Measurements from ENCODE around the gene IL33.

IL33 gene

DNA sequence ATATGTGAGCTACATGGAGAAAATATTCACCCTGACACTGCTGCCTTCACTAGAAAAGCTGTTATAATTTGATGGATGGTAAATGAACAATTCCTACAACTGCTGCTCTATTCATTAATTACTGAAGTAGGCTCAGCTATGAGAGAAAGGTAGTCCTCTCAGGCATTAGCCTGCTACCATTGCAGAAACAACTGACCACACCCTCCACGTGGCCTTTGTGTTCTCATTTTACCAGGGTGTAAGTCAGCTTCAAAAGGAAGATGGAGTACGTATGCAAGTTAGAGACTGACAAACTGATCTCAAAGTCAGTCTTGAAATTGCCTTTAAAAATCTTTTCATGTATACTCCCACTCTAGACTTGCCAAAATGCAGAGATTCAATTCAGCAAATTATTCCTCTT, 86.3 kb downstream of the IL33 start:
- DNase-seq (ENCODE audit: low read depth in 2 of 3, low spot score in 1 of 3), result no peak

DNA sequence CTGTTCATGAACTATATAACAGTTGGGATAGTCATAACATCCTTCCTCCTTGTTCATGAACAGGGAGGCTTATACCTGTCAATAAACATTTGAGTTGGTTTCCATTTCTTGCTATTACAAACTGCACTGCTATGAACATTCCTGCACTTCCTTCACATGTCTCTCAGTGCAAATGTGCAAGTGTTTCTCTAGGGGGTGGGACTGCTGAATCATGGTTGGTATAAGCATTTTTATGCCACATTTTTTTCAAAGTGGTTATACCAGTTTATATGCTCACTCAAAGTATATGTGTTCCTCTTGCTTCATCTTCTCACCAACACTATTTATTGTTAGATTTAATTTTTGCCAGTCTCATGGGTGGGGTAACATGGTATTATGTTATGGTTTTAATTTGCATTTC, 86.8 kb downstream of the IL33 start:
- DNase-seq (ENCODE audit: low read depth in 2 of 3, low spot score in 1 of 3), result no peak

DNA sequence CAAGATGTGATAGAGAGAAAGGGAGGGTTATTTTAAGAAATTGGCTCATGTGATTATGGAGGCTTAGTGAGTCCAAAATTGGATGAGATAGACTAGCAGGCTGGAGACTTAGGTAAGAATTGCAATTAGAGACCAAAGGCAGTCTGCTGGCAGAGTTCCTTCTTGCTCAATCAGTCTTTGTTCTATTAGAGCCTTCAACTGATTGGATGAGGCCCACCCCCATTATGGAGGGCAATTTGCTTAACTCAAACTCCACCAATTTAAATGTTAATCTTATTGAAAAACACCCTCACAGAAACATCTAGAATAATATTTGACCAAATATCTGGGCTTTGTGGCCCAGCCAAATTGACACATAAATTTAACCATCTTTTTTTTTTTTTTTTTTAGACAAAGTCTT, 88.6 kb downstream of the IL33 start:
- DNase-seq (ENCODE audit: low read depth in 2 of 3, low spot score in 1 of 3), result no peak

DNA sequence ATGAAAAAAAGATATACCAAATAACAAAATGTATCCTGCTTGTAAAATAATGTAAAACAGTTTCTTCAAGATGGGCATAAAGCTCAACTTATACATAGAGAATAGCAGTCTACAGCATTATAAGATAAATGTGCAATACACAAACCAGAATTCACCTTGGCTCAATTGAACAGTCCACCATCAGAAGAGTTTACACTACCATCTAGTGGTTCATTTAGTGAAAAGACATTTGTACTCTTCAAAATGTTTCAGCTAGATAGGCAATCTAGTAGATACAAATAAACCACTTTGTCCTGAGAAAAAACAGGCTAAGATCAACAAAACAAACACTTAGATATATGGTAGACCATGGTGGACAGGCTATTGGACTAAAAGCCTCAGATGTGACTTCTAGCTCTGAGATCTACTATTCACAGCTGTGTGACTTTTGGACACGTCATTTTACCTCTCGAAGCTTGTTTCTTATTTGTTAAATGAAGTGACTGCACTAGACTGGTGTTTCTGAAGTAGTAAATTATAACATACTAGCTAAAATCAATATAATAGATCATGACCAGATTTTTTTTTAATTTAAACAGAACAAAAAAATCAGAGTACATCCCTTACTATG, 90.5 kb downstream of the IL33 start:
- no peak for DNase-seq (ENCODE audit: low read depth in 2 of 3, low spot score in 1 of 3)

Measured in stimulated activated CD4-positive, alpha-beta T cell treated with anti-CD3 and anti-CD28 coated beads, Interleukin-12 subunit alpha, Interleukin-12 subunit beta, amount 100 ng/mL, for 48 hours (primary cell).